ENCODE results near the gene OR13F1.

DNA sequence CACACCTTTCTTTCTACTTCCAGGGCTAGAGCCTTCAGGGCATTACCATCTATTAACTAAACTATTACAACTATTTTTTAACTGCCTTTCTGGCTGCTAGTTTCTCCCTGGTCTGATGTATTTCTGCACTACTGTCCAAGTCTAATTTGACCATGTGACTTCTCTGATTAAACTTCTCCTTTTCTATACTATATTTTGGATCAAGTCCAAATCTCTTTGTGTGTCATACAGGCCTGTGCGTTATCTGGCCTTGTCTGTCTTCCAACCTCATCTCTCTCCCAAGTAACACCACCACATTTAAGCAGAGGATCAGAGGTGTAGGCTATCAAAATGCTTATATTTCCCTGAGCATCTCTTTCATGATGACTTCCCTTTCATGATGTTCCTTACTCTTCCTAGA, 47.2 kb upstream of the OR13F1 start:
- TF ChIP-seq, protein P1, sequence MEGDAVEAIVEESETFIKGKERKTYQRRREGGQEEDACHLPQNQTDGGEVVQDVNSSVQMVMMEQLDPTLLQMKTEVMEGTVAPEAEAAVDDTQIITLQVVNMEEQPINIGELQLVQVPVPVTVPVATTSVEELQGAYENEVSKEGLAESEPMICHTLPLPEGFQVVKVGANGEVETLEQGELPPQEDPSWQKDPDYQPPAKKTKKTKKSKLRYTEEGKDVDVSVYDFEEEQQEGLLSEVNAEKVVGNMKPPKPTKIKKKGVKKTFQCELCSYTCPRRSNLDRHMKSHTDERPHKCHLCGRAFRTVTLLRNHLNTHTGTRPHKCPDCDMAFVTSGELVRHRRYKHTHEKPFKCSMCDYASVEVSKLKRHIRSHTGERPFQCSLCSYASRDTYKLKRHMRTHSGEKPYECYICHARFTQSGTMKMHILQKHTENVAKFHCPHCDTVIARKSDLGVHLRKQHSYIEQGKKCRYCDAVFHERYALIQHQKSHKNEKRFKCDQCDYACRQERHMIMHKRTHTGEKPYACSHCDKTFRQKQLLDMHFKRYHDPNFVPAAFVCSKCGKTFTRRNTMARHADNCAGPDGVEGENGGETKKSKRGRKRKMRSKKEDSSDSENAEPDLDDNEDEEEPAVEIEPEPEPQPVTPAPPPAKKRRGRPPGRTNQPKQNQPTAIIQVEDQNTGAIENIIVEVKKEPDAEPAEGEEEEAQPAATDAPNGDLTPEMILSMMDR (IDR thresholded peaks at IDR 0.05), result no peak
- TF ChIP-seq POLR2A (IDR thresholded peaks at IDR 0.05), result no peak
